Activated T-cell treated with anti-CD3 and anti-CD28 coated beads, Interleukin-2, amount 50 U/mL, for 48 hours (primary cell): ENCODE measurements around the gene CFAP46.
"Not testable (repeated sequence)": the region's sequence is repeated elsewhere in the genome, so short reads cannot be mapped to it uniquely, and the experiment has no call there.

Experiments used
- DNase-seq, 2 experiments: peaks; one replicate each; pipeline ENCODE4 v3.0.0-alpha.2; 2020

Gene CFAP46

DNA sequence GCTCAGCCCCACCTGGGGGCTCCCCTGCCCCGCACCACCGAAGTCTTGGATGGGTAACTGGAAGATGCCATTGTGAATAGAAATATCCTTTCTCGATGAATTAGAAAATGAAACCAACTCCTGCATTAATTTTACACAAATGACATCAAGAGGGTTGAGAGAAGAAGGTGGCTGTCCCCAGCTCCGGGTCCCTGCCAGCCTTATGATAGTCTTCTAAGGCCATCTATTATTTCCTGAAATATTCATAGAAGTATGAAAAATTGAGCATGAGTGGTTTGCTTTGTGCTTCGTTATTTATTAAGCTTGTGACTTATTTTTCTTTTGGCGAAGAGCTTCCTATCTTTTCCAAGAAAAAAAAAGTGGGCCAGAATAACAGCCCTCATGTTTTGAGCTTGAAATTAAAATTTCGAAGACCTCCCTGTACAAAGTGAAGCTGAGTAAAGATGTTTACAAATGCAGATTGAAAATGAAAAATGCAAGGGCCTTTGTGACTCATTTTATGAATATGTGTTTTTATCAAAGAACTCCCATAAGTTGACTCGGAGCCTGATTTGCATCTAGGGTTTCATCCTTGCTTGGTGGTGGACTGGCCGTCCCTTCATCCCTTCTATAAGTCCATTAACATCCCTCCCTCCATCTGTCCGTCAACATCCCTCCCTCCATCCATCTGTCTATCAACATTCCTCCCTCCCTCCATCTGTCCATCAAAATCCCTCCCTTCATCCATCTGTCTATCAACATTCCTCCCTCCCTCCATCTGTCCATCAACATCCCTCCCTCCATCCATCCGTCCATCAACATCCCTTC lies 20.5 kb upstream of the CFAP46 start:
- no peak for DNase-seq

DNA sequence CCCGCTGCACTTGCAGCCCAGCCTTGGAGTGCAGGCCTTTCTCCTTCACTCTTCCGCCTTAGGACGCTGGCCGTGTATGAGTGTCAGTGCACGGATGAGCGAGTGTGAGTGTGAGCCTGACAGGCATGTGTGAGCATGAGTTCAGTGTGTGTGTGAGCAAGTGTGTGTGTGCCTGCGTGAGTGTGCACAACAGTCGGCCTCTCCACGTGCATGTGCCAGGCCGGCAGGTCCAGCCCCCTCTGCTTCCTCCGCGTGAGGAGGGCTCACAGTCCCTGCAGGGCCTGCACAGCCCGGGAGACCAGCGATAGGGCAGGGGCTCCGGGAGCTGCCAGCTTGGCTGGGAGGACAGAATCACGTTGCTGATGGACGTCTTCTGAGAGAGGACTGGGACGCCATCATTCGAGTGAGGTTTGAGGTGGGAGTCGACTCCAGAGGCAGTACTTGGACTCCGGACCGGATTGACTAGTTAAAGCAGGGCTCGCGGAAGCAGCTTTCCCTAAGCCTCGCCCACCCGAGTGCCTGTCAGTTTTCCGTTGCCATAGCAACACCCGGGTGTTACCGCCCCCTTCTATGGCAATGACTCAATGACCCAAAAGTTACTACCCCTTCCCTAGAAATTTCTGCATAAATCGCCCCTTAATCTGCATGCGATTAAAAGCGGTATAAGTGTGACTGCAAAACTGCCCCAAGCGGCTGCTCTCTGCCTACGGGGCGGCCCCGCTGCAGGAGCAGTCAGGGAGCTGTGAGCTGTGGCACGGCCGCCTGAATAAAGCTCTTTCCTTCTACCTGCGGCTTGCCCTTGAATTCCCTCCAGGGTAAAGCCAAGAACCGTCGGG lies 19.6 kb upstream of the CFAP46 start:
- peak; percentile 84 to 85 for DNase-seq

DNA sequence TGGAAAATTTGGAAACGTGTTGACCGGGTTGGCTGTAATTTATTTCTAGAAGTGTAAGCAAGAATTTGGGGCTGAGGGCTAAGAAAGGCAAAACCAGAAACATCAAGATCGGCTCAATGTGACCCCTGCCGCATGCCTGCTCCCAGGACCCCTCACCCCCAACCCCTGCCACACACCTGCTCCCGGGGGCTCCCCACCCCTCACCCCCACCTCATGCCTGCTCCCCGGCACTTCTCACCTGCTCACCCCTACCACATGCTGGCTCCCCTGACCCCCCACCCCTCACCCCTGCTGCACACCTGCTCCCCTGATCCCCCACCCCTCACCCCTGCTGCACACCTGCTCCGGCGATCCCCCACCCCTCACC lies 19.0 kb upstream of the CFAP46 start:
- DNase-seq: no peak

- DNase-seq: no peak
Observed at GRCh38 chr10:132960631-132961419, 18.5 kb upstream of the CFAP46 start.

GRCh38 chr10:132960071-132960472 lies 17.7 kb upstream of the CFAP46 start:
- no peak for DNase-seq

- DNase-seq: no peak
Observed at GRCh38 chr10:132959559-132959961, 17.2 kb upstream of the CFAP46 start.

- DNase-seq: no peak
Observed at GRCh38 chr10:132958883-132959558, 16.7 kb upstream of the CFAP46 start.

GRCh38 chr10:132957981-132958882 lies 15.9 kb upstream of the CFAP46 start:
- DNase-seq: no peak

- DNase-seq: no peak
Observed at GRCh38 chr10:132957131-132957530, 14.8 kb upstream of the CFAP46 start.

DNA sequence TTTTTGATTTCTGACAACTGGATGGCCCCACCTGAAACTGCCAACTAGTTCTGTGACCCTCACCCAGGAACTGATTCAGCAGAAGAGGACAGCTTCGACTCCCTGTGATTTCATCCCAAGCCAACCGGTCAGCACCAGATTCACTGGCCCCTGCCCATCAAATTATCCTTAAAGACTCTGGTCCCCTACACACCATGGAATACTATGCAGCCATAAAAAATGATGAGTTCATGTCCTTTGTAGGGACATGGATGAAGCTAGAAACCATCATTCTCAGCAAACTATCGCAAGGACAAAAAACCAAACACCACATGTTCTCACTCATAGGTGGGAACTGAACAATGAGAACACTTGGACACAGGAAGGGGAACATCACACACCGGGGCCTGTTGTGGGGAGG lies 13.9 kb upstream of the CFAP46 start:
- not testable (repeated sequence) for DNase-seq

DNA sequence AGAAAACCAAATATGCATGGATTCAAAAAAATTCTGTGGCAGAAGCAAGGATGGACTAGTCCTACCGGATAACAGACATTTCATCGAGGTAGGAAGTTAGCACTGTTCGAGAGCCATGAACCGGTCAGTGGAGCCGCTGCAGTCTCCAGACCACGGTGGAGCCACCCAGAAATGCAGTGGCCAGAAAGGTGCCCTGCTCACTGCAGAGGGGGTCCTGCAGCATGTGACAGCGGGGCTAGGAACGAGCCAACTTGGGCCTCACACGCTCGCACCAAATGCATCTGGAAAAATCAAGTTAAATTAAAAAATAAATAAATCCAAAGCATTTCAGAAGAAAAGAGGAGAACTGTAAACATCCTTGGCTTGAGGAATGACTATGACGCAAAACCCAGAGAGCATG lies 13.1 kb upstream of the CFAP46 start:
- DNase-seq: no peak

- DNase-seq: no peak
Observed at GRCh38 chr10:132953428-132953827, 11.1 kb upstream of the CFAP46 start.

DNA sequence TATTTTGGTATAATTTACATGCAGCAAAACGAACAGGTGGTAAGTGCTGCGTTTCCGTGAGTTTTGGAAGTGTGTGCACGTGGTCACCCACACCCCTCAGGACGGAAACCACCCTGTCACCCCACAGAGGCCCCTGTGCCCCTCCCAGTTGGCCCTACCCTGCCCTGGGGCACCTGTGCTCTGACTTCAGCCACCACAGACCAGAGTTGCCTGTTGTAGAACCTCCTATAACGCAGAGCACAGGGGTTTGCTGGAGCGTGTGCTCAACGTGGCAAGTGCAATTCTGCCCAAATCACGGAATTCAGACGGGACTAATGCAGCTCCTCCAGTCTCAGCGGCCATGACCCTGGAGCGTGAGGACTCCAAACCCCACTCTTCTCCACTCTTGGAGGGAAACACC lies 9.6 kb upstream of the CFAP46 start:
- DNase-seq: no peak

DNA sequence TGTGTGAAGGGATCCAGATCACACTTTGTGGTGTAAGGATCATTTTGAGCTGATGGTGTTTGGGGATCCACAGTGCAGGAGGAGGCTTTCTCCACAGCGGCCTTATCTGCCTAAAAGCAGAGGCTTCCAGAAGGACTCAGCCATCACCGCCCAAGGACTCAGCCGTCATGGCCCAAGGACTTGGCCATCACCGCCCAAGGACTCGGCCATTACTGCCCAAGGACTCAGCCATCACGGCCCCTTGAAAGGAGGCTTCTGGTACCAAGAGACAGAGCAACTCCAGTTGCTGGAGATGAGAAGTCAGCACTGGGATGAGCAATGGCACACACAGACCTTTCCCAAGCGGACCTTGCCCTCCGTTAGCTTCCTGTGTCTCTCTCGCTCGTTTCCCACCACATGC lies 6.0 kb upstream of the CFAP46 start:
- DNase-seq: no peak

- no peak for DNase-seq
Observed at GRCh38 chr10:132947843-132948242, 5.5 kb upstream of the CFAP46 start.

- DNase-seq: no peak
Observed at GRCh38 chr10:132946806-132947546, 4.6 kb upstream of the CFAP46 start.

- DNase-seq: no peak
Observed at GRCh38 chr10:132946311-132946710, 3.9 kb upstream of the CFAP46 start.

DNA sequence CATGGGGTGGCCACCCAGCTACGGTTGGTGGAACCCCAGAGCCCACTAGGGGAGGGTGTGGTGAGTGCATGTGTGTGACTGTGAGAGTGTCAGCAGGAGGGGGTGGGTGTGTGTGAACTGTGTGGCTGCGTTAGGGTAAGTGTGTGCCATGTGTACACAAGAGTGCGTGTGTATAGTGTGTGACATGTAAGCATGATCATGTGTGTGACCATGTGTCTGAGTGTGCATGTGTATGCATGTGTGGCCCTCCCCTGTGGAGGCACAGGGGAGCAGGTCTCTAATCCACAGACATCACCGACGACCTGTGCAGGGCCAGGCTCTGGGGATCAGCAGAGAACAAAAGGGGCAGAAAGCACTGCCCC lies 3.5 kb upstream of the CFAP46 start:
- no peak for DNase-seq

GRCh38 chr10:132945125-132945893 lies 2.9 kb upstream of the CFAP46 start:
- no peak for DNase-seq

DNA sequence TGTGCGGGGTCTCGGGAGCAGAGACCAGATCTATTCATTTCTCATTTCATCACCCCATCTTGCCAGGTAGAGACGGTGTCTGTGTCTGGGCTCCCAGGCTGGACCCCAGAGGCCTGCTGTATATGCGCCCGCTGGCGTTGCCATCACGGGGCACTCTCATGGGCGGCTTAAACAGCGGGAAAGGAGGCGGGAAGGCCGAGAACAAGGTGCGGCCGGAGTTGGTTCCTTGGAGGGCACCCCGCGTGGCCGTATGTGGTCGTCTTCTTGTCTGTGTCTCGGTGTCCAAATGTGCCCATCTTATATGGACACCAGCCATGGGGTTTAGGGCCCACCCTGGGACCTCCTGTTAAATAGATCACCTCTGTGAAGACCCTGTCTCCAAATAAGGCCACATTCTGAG lies 2.1 kb upstream of the CFAP46 start:
- no peak for DNase-seq
